Activated T-helper 1 cell treated with anti-CD3 and anti-CD28 coated beads, Interleukin-12 subunit alpha, Interleukin-12 subunit beta, Interleukin-2, Interleukin-4 antibody, amounts not matched to agents 30 ng/mL and 10 ng/mL and 1 ng/mL, durations not matched to agents 14 hours and 24 hours and 36 hours (primary cell): ENCODE results near the gene DIP2A. TPM values are rescaled to one million over a fixed set of nuclear protein-coding genes. Genes with fewer than 3 reads are reported as not detected.
A peak's percentile ranks its signal among the peaks of the same experiment; 100 is the strongest.

Source experiments
- DNase-seq: peaks from one replicate; pipeline ENCODE4 v3.0.0; 2021; ENCODE audit warnings: low spot score
- H3K27ac Mint-ChIP-seq: one replicate; pipeline ENCODE4 v1.8.0; 2021; ENCODE audit warnings: mild to moderate bottlenecking, mixed read lengths
- H3K27me3 Mint-ChIP-seq: one replicate; pipeline ENCODE4 v1.8.0; 2022; ENCODE audit warnings: mild to moderate bottlenecking, moderate library complexity, mixed read lengths; ENCODE audit not compliant: insufficient read depth
- H3K36me3 Mint-ChIP-seq: one replicate; pipeline ENCODE4 v1.8.0; 2021; ENCODE audit warnings: low read depth, mixed read lengths
- H3K4me1 Mint-ChIP-seq: one replicate; pipeline ENCODE4 v1.8.0; 2021; ENCODE audit warnings: low read depth, mixed read lengths
- H3K4me3 Mint-ChIP-seq: one replicate; pipeline ENCODE4 v1.8.0; 2021; ENCODE audit warnings: mild to moderate bottlenecking, moderate library complexity, mixed read lengths
- H3K9me3 Mint-ChIP-seq: one replicate; pipeline ENCODE4 v1.8.0; 2021; ENCODE audit warnings: mixed read lengths
- intact Hi-C: fragments of 100-400 bp; cut with micrococcal nuclease; formaldehyde crosslinking; loops from one replicate; pipeline ENCODE4 v1.15.1; 2024
- total RNA-seq: library from RNA; stranded (reverse); gene quantifications from 2 replicates; pipeline ENCODE4 v1.2.3, GENCODE V29; 2022

Gene DIP2A
- total RNA-seq, 1 donor from 2014 or later, result 33.6 TPM

DNA sequence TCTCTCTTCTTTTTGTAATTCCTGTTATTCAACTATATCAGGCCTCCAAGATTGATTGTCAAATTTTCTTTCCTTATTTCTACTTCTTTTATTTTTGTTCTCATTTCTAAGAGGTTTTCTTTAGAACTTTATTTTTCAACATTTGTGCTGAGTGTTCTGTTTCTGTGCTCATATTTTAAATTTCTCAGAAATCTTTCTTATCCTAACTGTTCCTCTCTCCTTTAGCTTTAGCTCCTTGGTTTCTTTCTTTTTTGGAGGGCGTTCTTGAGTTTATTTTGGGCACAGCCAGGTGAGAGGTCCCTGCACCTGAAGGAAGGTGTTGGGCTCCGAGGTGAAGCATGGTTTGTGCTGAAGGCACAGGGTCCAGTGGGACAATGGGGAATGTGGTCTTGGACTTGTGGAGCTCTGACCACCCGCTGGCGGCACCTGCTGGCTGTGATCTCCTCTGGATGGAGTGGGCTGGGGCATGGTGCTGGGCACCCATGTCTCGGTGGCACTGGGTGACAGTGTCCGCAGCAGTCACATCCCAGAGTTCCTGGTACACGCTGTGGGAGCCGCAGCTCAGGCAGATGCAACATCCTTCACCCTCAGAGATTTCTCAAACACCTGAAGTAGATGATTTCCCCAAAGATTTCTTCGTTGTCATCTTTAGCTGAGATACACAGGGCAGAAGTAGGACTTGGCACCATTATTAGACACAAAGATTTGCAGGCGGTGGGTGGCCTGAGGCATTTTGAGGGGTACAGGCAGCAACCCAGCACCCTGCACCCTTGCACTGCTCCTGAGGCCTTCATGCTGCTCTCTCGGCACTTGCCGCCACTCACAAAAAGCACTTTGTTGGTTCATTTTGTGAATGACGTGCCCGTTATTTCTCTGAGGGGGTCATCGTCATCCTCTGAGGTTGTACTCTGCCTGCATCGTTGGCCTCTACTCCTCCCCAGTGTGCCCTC is 38.2 kb upstream of the DIP2A start:
- Mint-ChIP-seq H3K4me1 (no peaks in the 10 kb centered on the region), H3K27ac (no peak overlapping the region), H3K4me3 (no peak overlapping the region), H3K36me3 (peaks cover 18% of the 10 kb centered on the region), H3K27me3 (no peaks in the 10 kb centered on the region), H3K9me3 (no peaks in the 10 kb centered on the region)
- intact Hi-C loops, result no loop called here
- DNase-seq, result no peak

DNA sequence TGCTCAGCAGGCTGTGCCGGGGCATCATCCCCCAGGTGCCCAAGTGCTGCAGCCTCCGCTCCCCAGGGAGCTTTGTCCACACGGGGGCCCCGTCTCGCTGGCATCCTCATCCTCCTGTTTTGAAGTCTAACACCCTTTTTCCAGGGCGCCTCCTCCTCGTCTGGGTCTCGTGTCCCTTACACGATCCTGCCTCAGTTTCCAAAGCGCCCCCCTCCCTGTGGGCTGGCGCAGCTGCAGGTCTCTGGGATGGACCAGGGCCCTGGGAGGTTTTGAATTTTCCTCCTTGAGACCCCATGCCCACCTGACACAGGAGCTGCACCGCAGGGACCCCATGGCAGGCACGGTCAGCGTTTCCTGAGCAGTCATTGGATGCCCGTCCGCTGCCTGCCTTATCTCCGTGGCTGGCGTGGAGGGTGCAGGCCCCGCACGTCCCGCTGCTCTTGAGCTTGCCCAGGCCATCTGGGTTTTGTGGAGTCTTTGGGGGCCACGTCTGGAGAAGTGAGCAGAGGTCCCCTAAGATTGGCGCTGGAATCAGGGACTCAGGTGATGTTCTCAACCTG is 37.4 kb upstream of the DIP2A start:
- DNase-seq, result no peak
- H3K36me3 Mint-ChIP-seq, result peaks cover 11% of the 10 kb centered on the region
- no peaks in the 10 kb centered on the region for H3K9me3 Mint-ChIP-seq
- intact Hi-C loops, result no loop called here
- no peaks in the 10 kb centered on the region for H3K27me3 Mint-ChIP-seq
- H3K27ac Mint-ChIP-seq, result no peak overlapping the region
- no peaks in the 10 kb centered on the region for H3K4me1 Mint-ChIP-seq
- no peak overlapping the region for H3K4me3 Mint-ChIP-seq

DNA sequence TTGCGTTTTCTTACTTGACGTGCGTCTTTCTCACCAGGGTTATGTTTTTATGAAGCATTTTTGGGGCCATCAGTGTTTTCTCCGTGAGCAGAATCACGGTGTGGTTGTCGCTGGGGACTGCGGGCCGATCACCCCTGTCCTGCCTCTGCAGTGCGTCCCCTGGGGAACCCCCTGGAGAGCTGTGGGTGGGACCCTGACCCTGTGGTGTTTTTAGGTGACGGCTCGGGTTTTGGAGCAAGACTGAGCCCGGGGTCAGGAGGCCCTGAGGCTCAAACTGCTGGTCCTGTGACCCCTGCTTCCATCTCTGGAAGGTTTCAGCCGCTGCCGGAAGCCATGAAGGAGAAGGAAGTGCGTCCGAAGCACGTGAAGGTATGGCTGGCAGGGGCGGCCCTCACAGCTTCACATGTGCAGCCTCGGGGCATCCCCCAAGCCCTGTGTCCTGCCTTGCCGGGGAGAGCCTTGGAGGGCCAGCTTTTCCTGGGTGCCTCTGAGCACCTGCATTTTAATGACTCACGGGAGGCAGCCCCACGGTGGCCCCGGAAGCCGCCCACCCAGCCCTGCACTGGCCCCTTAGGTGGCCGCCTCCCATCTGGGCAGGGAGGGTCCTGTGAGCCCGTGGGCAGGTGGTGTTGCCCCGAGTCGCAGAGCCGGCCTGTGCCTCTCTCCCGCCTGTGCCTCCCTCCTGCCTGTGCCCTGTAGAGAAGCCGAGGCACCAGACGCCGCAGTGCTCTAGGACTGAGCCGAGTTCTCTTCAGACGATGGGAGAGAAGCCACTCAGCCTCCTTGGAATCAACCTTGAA is 36.7 kb upstream of the DIP2A start:
- Mint-ChIP-seq H3K9me3 (no peaks in the 10 kb centered on the region), H3K4me3 (no peak overlapping the region), H3K27ac (no peak overlapping the region), H3K27me3 (no peaks in the 10 kb centered on the region), H3K4me1 (no peaks in the 10 kb centered on the region), H3K36me3 (peaks cover 10% of the 10 kb centered on the region)
- intact Hi-C loops, result no loop called here
- no peak for DNase-seq

DNA sequence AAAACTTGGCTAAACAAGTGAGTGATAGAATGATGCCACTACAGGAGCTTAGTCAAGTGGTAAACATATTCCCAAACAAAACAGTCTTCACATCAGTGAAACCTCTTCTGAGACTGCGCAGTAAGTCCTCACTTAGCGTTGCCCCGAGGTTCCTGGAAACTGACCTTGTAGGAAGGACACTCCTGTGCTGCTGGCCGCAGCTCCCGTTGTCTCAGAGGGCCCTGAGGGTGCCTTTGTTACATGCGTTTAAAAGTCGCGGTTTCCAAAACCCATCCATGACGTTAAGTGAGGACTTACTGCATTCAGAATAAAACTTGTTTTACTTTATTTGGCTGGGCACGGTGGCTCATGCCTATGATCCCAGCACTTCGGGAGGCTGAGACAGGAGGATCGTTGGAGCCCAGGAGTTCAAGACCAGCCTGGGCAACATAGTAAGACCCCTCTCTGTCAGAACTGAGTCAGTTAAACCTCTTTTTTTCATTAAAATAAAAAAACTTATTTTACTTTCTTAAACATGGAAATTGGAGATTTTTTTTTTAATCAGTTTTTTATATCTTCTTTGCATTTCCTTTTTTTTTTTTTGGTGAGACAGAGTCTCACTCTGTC is 36.0 kb upstream of the DIP2A start:
- DNase-seq, result no peak
- Mint-ChIP-seq H3K27ac (no peak overlapping the region), H3K4me3 (no peak overlapping the region), H3K36me3 (peaks cover 11% of the 10 kb centered on the region), H3K4me1 (no peaks in the 10 kb centered on the region), H3K9me3 (no peaks in the 10 kb centered on the region), H3K27me3 (no peaks in the 10 kb centered on the region)
- intact Hi-C loops, result no loop called here

DNA sequence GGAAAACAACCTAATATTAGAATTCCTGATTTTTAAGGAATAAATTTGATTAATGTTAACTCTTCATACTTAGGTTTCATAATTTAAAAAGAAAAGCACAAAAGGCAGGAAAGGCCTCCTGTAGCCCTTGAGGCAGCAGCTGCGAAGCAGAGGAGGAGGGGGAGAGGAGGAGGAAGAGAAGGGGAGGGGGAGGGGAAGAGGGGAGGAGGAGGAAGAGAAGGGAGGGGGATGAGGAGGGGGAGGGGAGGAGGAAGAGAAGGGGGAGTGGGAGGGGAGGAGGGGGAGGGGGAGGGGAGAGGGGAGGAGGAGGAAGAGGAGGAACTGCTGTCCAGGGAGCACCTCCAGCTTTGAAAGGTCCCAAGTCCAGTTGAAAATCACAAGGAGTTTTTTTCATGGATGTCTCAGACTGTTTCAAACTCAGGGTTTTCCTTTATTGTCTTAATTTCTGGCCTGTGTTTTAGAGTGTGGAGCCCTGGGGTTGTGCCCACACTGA is 35.1 kb upstream of the DIP2A start:
- no peak for DNase-seq
- Mint-ChIP-seq H3K4me1 (no peaks in the 10 kb centered on the region), H3K27me3 (no peaks in the 10 kb centered on the region), H3K9me3 (no peaks in the 10 kb centered on the region), H3K27ac (peak overlapping the region; percentile 77), H3K36me3 (peaks cover 7% of the 10 kb centered on the region), H3K4me3 (no peak overlapping the region)
- intact Hi-C loops, result no loop called here

DNA sequence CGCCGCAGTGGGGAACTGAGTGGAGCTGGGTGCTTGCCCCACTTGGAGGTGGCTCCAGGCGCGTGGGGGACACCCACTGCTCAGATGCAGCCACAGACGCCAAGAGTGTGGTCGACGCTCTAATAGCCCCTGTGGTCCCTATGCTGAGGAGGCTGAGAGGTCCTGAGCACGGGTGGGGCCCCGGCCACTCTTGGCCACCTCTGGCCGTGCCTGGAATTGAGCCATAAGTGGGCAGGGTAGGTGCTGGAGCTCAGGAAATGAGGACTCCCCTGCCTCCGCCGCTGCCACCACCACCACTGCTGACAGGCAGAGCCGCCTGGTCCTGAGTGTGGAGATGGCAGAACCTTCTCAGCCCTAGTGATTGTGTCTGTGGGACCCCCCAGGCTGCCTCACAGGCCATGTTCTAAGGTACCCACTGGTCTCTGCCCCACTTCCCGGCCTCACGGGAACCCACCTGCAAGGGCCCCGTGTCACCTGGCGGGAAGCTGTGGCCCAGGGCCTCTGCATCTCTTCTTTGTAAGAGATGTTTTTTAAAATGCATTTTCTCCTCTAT is 34.6 kb upstream of the DIP2A start:
- Mint-ChIP-seq H3K4me1 (no peaks in the 10 kb centered on the region), H3K27me3 (no peaks in the 10 kb centered on the region), H3K4me3 (no peak overlapping the region), H3K36me3 (peaks cover 3% of the 10 kb centered on the region), H3K27ac (peak overlapping the region; percentile 77), H3K9me3 (no peaks in the 10 kb centered on the region)
- DNase-seq, result no peak
- intact Hi-C loops, result no loop called here

DNA sequence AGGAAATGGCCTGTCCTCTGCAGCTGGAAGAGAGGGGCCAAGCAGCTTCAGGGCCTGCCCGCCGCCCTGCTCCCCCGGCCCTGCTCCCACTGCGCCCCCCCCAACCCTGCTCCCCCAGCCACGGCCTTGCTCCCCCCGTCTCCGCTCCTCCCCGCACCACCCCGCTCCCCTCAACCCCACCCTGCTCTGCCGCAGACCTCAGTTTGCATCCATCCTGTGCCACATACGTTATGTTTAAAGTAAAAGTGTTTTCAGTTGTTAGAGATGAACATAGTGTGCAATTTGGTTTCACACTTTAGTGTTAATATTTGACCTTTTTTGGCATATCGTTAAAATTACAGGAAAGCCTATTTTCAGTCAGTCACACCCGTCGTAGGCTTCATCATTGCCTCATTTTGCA is 34.1 kb upstream of the DIP2A start:
- Mint-ChIP-seq H3K4me1 (no peaks in the 10 kb centered on the region), H3K27ac (peak overlapping the region; percentile 25), H3K36me3 (peaks cover 3% of the 10 kb centered on the region), H3K4me3 (no peak overlapping the region), H3K9me3 (no peaks in the 10 kb centered on the region), H3K27me3 (no peaks in the 10 kb centered on the region)
- no peak for DNase-seq
- intact Hi-C loops, result no loop called here

DNA sequence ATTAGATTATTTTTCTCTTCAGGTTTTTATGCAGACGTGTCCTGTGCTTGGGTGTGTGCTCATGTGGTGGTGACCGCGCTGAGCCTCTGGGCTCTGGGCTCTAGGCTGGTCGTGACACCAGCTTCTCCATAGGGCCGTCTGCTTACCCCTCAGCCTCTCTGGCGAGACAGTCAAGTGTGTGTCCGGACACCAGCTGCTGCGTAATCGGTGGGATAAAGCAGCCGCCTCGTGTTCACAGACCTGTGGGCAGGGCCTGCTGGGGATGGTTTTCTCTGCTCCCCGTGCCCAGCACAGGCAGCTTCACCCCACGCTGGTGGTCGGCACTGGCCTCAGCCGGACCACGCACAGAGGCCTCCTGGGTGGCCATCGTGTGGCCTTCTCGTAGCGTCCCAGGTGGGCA is 33.6 kb upstream of the DIP2A start:
- DNase-seq, result no peak
- Mint-ChIP-seq H3K4me3 (no peak overlapping the region), H3K27ac (peak overlapping the region; percentile 25), H3K27me3 (no peaks in the 10 kb centered on the region), H3K9me3 (no peaks in the 10 kb centered on the region), H3K4me1 (no peaks in the 10 kb centered on the region), H3K36me3 (peaks cover 5% of the 10 kb centered on the region)
- intact Hi-C loops, result no loop called here

DNA sequence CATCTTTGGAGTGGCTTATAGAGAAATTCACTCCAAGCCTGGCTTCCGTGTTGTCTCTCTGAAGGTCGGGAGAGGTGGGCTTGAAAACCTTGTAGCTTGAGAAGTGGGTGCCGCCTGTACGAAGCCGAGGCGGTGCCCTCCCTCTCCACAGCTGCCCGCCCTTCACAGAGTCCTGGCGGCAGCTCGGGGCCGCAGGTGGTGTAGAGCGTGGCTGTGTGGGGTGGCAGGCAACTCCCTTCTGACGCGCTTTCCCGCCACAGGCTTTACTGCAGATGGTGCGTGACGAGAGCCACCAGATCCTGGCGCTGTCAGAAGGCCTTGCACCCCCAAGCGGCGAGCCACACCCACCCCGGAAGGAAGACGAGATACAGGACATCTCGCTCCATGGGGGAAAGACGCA is 33.1 kb upstream of the DIP2A start:
- Mint-ChIP-seq H3K4me3 (no peak overlapping the region), H3K9me3 (no peaks in the 10 kb centered on the region), H3K27ac (no peak overlapping the region), H3K27me3 (no peaks in the 10 kb centered on the region), H3K36me3 (peaks cover 3% of the 10 kb centered on the region), H3K4me1 (no peaks in the 10 kb centered on the region)
- no peak for DNase-seq
- intact Hi-C loops, result no loop called here

DNA sequence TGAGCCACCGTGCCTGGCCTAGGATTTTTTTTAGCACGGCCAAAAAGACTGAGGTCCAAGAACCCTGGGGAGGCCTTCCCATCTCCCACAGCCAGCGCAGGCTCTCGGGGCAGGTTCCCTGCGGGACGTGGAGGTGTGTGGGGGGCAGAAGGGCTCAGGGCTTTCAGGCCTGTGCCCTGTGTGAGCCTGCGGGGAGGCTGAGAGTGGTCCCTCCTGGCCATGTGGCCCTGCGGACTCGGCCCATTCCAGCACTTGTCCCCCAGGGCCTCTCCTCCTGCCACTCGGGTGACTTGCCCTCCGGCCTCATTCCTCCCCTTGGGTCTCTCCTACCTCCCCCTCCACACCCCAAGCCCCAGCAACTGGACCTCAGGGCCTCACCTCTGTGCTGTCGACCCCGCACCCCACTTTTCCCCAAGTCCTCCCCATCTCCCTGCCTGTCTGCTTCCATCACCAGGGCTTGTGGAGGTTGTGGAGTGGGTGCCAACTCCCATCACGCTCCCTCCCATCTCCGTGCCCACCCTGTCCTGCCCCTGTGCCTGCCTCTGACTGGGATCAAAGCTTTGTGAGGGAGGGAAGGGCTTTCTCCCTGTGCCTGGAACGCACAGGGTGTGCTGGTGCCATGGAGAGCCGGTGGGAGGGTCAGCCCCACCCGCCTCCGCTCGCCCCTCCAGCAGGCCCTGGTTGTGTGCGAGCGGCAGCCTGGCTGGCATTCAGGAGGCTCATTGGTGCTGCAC is 32.2 kb upstream of the DIP2A start:
- no peaks in the 10 kb centered on the region for H3K4me1 Mint-ChIP-seq
- H3K9me3 Mint-ChIP-seq, result no peaks in the 10 kb centered on the region
- no peak overlapping the region for H3K4me3 Mint-ChIP-seq
- H3K27me3 Mint-ChIP-seq, result no peaks in the 10 kb centered on the region
- intact Hi-C loops, result no loop called here
- peaks cover 8% of the 10 kb centered on the region for H3K36me3 Mint-ChIP-seq
- DNase-seq, result no peak
- no peak overlapping the region for H3K27ac Mint-ChIP-seq

DNA sequence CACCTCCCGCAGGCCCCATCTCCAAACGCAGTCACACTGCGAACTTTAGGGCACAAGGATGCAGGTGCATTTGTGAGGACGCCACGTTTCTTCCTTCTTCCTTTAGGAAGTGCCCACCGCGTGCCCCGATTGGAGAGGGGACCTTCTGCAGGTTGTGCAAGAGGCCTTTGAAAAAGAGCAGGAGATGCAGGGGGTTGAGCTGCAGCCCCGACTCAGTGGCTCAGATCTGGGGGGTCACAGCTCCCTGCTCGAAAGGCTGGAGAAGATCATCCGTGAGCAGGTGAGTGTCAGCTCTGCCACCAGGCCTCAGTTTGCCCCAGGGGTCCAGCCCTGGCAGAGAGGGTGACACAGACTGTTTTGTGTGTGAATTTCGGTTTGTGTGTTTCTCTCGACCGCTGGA is 31.2 kb upstream of the DIP2A start:
- peaks cover 16% of the 10 kb centered on the region for H3K36me3 Mint-ChIP-seq
- no peaks in the 10 kb centered on the region for H3K9me3 Mint-ChIP-seq
- intact Hi-C loops, result no loop called here
- H3K27ac Mint-ChIP-seq, result no peak overlapping the region
- H3K27me3 Mint-ChIP-seq, result no peaks in the 10 kb centered on the region
- H3K4me3 Mint-ChIP-seq, result no peak overlapping the region
- H3K4me1 Mint-ChIP-seq, result no peaks in the 10 kb centered on the region
- no peak for DNase-seq

DNA sequence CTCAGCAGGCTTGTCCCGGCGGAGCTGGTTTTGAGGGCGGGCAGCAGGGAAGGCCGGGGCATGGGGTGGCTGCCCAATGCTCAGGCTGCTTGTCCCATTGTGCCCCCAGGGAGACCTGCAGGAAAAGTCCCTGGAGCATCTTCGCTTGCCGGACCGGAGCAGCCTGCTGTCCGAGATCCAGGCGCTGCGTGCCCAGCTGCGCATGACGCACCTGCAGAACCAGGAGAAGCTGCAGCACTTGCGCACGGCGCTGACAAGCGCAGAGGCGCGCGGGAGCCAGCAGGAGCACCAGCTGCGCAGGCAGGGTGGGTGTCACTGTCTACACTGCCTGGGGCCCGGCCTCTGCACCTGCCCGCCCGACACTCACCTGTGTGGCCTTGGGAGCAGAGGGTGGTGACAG is 30.4 kb upstream of the DIP2A start:
- intact Hi-C loops, result no loop called here
- H3K9me3 Mint-ChIP-seq, result no peaks in the 10 kb centered on the region
- no peak for DNase-seq
- no peak overlapping the region for H3K4me3 Mint-ChIP-seq
- no peak overlapping the region for H3K27ac Mint-ChIP-seq
- H3K36me3 Mint-ChIP-seq, result peaks cover 16% of the 10 kb centered on the region
- no peaks in the 10 kb centered on the region for H3K27me3 Mint-ChIP-seq
- no peaks in the 10 kb centered on the region for H3K4me1 Mint-ChIP-seq
